GM12878 (cell line): ENCODE data around the gene ERC1. TPM values are rescaled to one million over a fixed set of nuclear protein-coding genes. Genes with fewer than 3 reads are reported as not detected.

Experiments used
- ATAC-seq: fragments of 200-7000 bp; cut with Tn5 transposase; 3 replicates; pipeline ENCODE4 v1.9.1; 2020; ENCODE audit warnings: mild to moderate bottlenecking, moderate library complexity
- BruUV-seq: library from RNA; stranded (reverse); fragments of 400-500 nt; replicated peaks from 2 replicates; lab custom pipeline; 2021; lab: Mats Ljungman, UMichigan
- CTCF ChIA-PET: fragments of 300-600 bp; sonication (Branson Sonifier 250); formaldehyde crosslinking; extraction: SDS; loops from one replicate; lab custom pipeline; 2021; ENCODE audit warnings: inconsistent platforms; lab: Yijun Ruan, JAX
- POLR2A ChIA-PET: fragments of 350-600 bp; formaldehyde crosslinking; extraction: SDS; loops from one replicate; lab custom pipeline; 2021; ENCODE audit warnings: inconsistent platforms; lab: Charles Lee
- RAD21 ChIA-PET: fragments of 300-600 bp; sonication (Branson Sonifier 250); formaldehyde crosslinking; loops from one replicate; lab custom pipeline; 2023; ENCODE audit warnings: antibody characterized with exemption; ENCODE audit not compliant: unreplicated experiment; lab: Charles Lee
- SMC1A ChIA-PET: fragments of 300-600 bp; sonication (Branson Sonifier 250); formaldehyde crosslinking; loops from one replicate; lab custom pipeline; 2023; ENCODE audit not compliant: unreplicated experiment, uncharacterized antibody; lab: Charles Lee
- DNase-seq: peaks from one replicate; pipeline ENCODE4 v3.0.0-alpha.2; 2011; ENCODE audit warnings: low read depth, low spot score
- FAIRE-seq: peaks from 3 replicates; lab custom pipeline; 2011; peaks lifted over from hg19 to GRCh38; lab: Jason Lieb, UNC
- H2AFZ ChIP-seq: 2 replicates; pipeline ENCODE4 v1.6.0; 2011; ENCODE audit warnings: low read depth, low read length, control low read depth; ENCODE audit not compliant: control insufficient read depth
- H3K27ac ChIP-seq: 2 replicates; pipeline ENCODE4 v1.5.1; 2011; ENCODE audit warnings: control low read depth; ENCODE audit not compliant: control insufficient read depth, insufficient read depth
- H3K27me3 ChIP-seq, 2 experiments: replicated peaks in 1 of 2; 2 replicates each; pipeline versions ENCODE4 v1.6.0 to v1.6.1; 2011; ENCODE audit warnings: low read length in 1 of 2; ENCODE audit not compliant: control insufficient read depth in 2 of 2, insufficient read depth in 2 of 2
- H3K36me3 ChIP-seq, 2 experiments: 2 replicates each; pipeline ENCODE4 v1.5.1; 2011; ENCODE audit warnings: low read length in 1 of 2; ENCODE audit not compliant: control insufficient read depth in 2 of 2, insufficient read depth in 2 of 2
- H3K4me1 ChIP-seq: 2 replicates; pipeline ENCODE4 v1.6.1; 2011; ENCODE audit warnings: mild to moderate bottlenecking, low read length, moderate library complexity, mixed read lengths; ENCODE audit not compliant: control insufficient read depth, insufficient read depth
- H3K4me2 ChIP-seq: 2 replicates; pipeline ENCODE4 v1.6.0; 2011; ENCODE audit warnings: control low read depth; ENCODE audit not compliant: control insufficient read depth, insufficient read depth
- H3K4me3 ChIP-seq: fragments of 200-600 bp; sonication (generic); 2 replicates; pipeline ENCODE4 v1.5.1; 2016
- H3K79me2 ChIP-seq: 2 replicates; pipeline ENCODE4 v1.6.0; 2011; ENCODE audit warnings: low read length; ENCODE audit not compliant: control insufficient read depth, insufficient read depth
- H3K9ac ChIP-seq: 2 replicates; pipeline ENCODE4 v1.8.0; 2011; ENCODE audit warnings: low read length, control low read depth, mixed read lengths; ENCODE audit not compliant: control insufficient read depth, insufficient read depth
- H3K9me3 ChIP-seq: replicated peaks from 3 replicates; pipeline ENCODE4 v1.5.1; 2011; ENCODE audit warnings: mild to moderate bottlenecking, low read length; ENCODE audit not compliant: control insufficient read depth, insufficient read depth
- H4K20me1 ChIP-seq: 2 replicates; pipeline ENCODE4 v1.6.0; 2011; ENCODE audit not compliant: control insufficient read depth, insufficient read depth
- BMI1 ChIP-seq: fragments of 450-650 bp; IDR thresholded peaks from 2 replicates; pipeline ENCODE4 v1.6.1; 2016; ENCODE audit warnings: mild to moderate bottlenecking, moderate library complexity, borderline replicate concordance
- CEBPZ ChIP-seq: fragments of 150-350 bp; IDR thresholded peaks from 2 replicates; pipeline ENCODE4 v1.6.1; 2016; ENCODE audit warnings: low read depth, low read length
- KDM1A ChIP-seq: fragments of 200-600 bp; sonication (generic); IDR thresholded peaks from 2 replicates; pipeline ENCODE4 v1.6.1; 2016; ENCODE audit warnings: borderline replicate concordance
- RAD21 ChIP-seq: IDR thresholded peaks from 2 replicates; pipeline ENCODE4 v1.6.1; 2011; ENCODE audit warnings: mild to moderate bottlenecking, low read depth, low read length, moderate library complexity; ENCODE audit not compliant: insufficient read depth
- RUNX3 ChIP-seq: IDR thresholded peaks from 2 replicates; pipeline ENCODE4 v1.6.1; 2012; ENCODE audit warnings: low read length, inconsistent platforms
- SMC3 ChIP-seq: IDR thresholded peaks from 2 replicates; pipeline ENCODE4 v1.6.1; 2011; ENCODE audit warnings: low read length, improper control_type of control experiment, borderline replicate concordance
- SREBF1 ChIP-seq: IDR thresholded peaks from 2 replicates; pipeline ENCODE4 v1.6.1; 2012; ENCODE audit warnings: mild to moderate bottlenecking, low read length
- SREBF2 ChIP-seq: IDR thresholded peaks from 2 replicates; pipeline ENCODE4 v1.6.1; 2012; ENCODE audit warnings: mild to moderate bottlenecking, low read length
- ZBTB33 ChIP-seq: fragments of 450-650 bp; IDR thresholded peaks from 2 replicates; pipeline ENCODE4 v1.6.1; 2017; ENCODE audit warnings: mild to moderate bottlenecking
- WGBS: methylation state at CpG from one replicate; pipeline ENCODE4 v1.1.6; 2016; ENCODE audit warnings: low lambda C conversion rate; ENCODE audit not compliant: insufficient replicate concordance, insufficient coverage; ENCODE audit errors: missing lambda C conversion rate; 5-methylcytosine and 5-hydroxymethylcytosine counted together
- in situ Hi-C: fragments of 300-500 bp; cut with MboI; formaldehyde crosslinking; loops from 9 replicates; pipeline ENCODE4 v1.14.3; 2018; ENCODE audit warnings: mixed read lengths
- intact Hi-C: fragments of 100-400 bp; cut with micrococcal nuclease; formaldehyde crosslinking; loops from one replicate; pipeline ENCODE4 v1.14.2; 2022; ENCODE audit not compliant: unreplicated experiment
- polyA plus RNA-seq, 11 experiments: library from polyadenylated mRNA; depleted of rRNA in 4 of 11; unstranded in 6 of 11; stranded (reverse) in 5 of 11; fragments of >200 nt; fragmentation: Nextera tagmentation in 4 of 11; fragmentation: Illumina TruSeq in 1 of 11; extraction: Ambion mirVana in 4 of 11; extraction: Trizol in 1 of 11; gene quantifications; 1 replicate in 1 of 11; 2 replicates in 10 of 11; pipeline versions ENCODE4 v1.2.1 to v1.2.3, GENCODE V29; 2011 to 2016; ENCODE audit warnings: inconsistent platforms in 2 of 11, missing spikeins in 2 of 11, low read depth in 1 of 11
- total RNA-seq, 4 experiments: library from RNA; depleted of rRNA in 3 of 4; stranded (reverse); fragments of >200 nt in 3 of 4; fragmentation: Illumina TruSeq in 1 of 4; extraction: Trizol in 1 of 4; gene quantifications; 2 replicates each; pipeline versions ENCODE4 v1.2.1 to v1.2.3, GENCODE V29; 2013 to 2021

The ERC1 gene
- total and polyA plus RNA-seq, 10 of the 15 experiments (the other 5 are each of a cell fraction or from before 2014, with no cell fraction given): 0.75 to 8.0 (median 5.0) TPM

GRCh38 chr12:1357171-1357570 lies 366.1 kb downstream of the ERC1 start:
- DNase-seq: no peak
- H3K9me3 ChIP-seq: no peaks in the 10 kb centered on the region
- no peak overlapping the region for H3K9ac ChIP-seq
- WGBS: 39% methylated on average over 6 of the region's 6 CpGs
- ChIA-PET RAD21 (interaction anchor here (1.7 kb wide), 1 partner anchor 239 kb away, joined by 7 read pairs; no protein-coding TSS in a partner anchor), CTCF (interaction anchor here (0.8 to 1.6 kb wide), 2 partner anchors 12 kb away, joined by 3 read pairs; no protein-coding TSS in a partner anchor)
- no peaks in the 10 kb centered on the region for H3K27me3 ChIP-seq
- no TSS peak for BruUV-seq
- H3K4me2 ChIP-seq: no peak overlapping the region
- H2AFZ ChIP-seq: no peak overlapping the region
- no peak for FAIRE-seq
- H3K79me2 ChIP-seq: no peaks in the 10 kb centered on the region
- no peaks in the 10 kb centered on the region for H3K36me3 ChIP-seq
- H4K20me1 ChIP-seq: no peaks in the 10 kb centered on the region
- no peak for TF ChIP-seq RUNX3
- no peak for TF ChIP-seq CEBPZ
- TF ChIP-seq KDM1A: no peak
- no peak for TF ChIP-seq ZBTB33
- no peak for TF ChIP-seq SREBF1
- TF ChIP-seq BMI1: no peak
- no peak for TF ChIP-seq RAD21
- TF ChIP-seq SMC3: no peak
- no peak for TF ChIP-seq SREBF2
- TF ChIP-seq, all 136 proteins: peak for 0
- in situ Hi-C loops: no loop called here
- SMC1A ChIA-PET: interaction anchor here (3.0 kb wide), 1 partner anchor 16 kb away, joined by 10 read pairs; no protein-coding TSS in a partner anchor
- ATAC-seq: no peak
- H3K4me3 ChIP-seq: no peak overlapping the region
- no peak overlapping the region for H3K27ac ChIP-seq
- no peaks in the 10 kb centered on the region for H3K4me1 ChIP-seq
- POLR2A ChIA-PET: no interaction called here
- intact Hi-C loops: no loop called here
